Endothelial cell of umbilical vein (primary cell): ENCODE measurements around the gene EGR4. TPM values are rescaled to one million over a fixed set of nuclear protein-coding genes. Genes with fewer than 3 reads are reported as not detected.

Source experiments
- BruUV-seq: library from RNA; stranded (reverse); fragments of 400-500 nt; replicated peaks from 2 replicates; lab custom pipeline; 2021; lab: Mats Ljungman, UMichigan
- CTCF ChIA-PET: fragments of 300-600, 350-600 bp; sonication (Branson Sonifier 250); formaldehyde crosslinking; loops from one replicate; lab custom pipeline; 2021; ENCODE audit warnings: antibody characterized with exemption, inconsistent platforms; lab: Charles Lee
- POLR2A ChIA-PET: fragments of 300-600, 350-600 bp; sonication (Branson Sonifier 250); formaldehyde crosslinking; loops from one replicate; lab custom pipeline; 2021; ENCODE audit warnings: antibody characterized with exemption, inconsistent platforms; lab: Charles Lee
- DNase-seq: peaks from one replicate; pipeline ENCODE4 v3.0.0-alpha.2; 2011; ENCODE audit warnings: low read depth, low spot score
- FAIRE-seq: peaks from 2 replicates; lab custom pipeline; 2011; peaks lifted over from hg19 to GRCh38; lab: Jason Lieb, UNC
- H2AFZ ChIP-seq: 2 replicates; pipeline ENCODE4 v1.6.0; 2012; ENCODE audit warnings: low read depth, low read length, control low read depth, inconsistent platforms
- H3K27ac ChIP-seq: 2 replicates; pipeline ENCODE4 v1.5.1; 2011; ENCODE audit warnings: low read depth, mild to moderate bottlenecking, control low read depth, low read length, moderate library complexity; ENCODE audit not compliant: insufficient read depth
- H3K27me3 ChIP-seq, 2 experiments: 2 replicates each; pipeline versions ENCODE4 v1.6.0 to v1.6.1; 2011; ENCODE audit warnings: low read length in 2 of 2, mixed read lengths in 1 of 2; ENCODE audit not compliant: control insufficient read depth in 2 of 2, insufficient read depth in 2 of 2
- H3K36me3 ChIP-seq, 2 experiments: 2 replicates in 1 of 2; 3 replicates in 1 of 2; pipeline ENCODE4 v1.5.1; 2011; ENCODE audit warnings: low read length in 2 of 2, mild to moderate bottlenecking in 1 of 2, moderate library complexity in 1 of 2; ENCODE audit not compliant: control insufficient read depth in 2 of 2, insufficient read depth in 2 of 2; ENCODE audit errors: extremely low read depth in 1 of 2
- H3K4me1 ChIP-seq: 3 replicates; pipeline ENCODE4 v1.5.1; 2011; ENCODE audit warnings: mild to moderate bottlenecking, low read length; ENCODE audit not compliant: control insufficient read depth, insufficient read depth; ENCODE audit errors: extremely low read depth
- H3K4me2 ChIP-seq: 2 replicates; pipeline ENCODE4 v1.6.1; 2011; ENCODE audit warnings: low read length, control low read depth, mixed read lengths; ENCODE audit not compliant: insufficient read depth
- H3K4me3 ChIP-seq, 3 experiments: fragments of 200-600 bp in 1 of 3; sonication (generic), shearing (Covaris generic) in 1 of 3; replicated peaks in 1 of 3; 2 replicates each; pipeline ENCODE4 v1.5.1; 2011 to 2016; ENCODE audit warnings: control low read depth in 3 of 3, low read length in 3 of 3, mild to moderate bottlenecking in 2 of 3, inconsistent platforms in 1 of 3, low read depth in 1 of 3, moderate library complexity in 1 of 3; ENCODE audit not compliant: insufficient read depth in 1 of 3
- H3K79me2 ChIP-seq: 2 replicates; pipeline ENCODE4 v1.6.0; 2012; ENCODE audit warnings: low read length, inconsistent platforms; ENCODE audit not compliant: control insufficient read depth, insufficient read depth
- H3K9ac ChIP-seq: replicated peaks from 2 replicates; pipeline ENCODE3; 2011; ENCODE audit warnings: low read length, control low read depth; ENCODE audit not compliant: insufficient read depth; ENCODE audit errors: extremely low read depth
- H3K9me1 ChIP-seq: replicated peaks from 3 replicates; pipeline ENCODE4 v1.6.0; 2011; ENCODE audit warnings: mild to moderate bottlenecking, low read length; ENCODE audit not compliant: control insufficient read depth, insufficient read depth; ENCODE audit errors: extremely low read depth
- H3K9me3 ChIP-seq: replicated peaks from 2 replicates; pipeline ENCODE4 v1.5.1; 2012; ENCODE audit warnings: low read length, inconsistent platforms; ENCODE audit not compliant: control insufficient read depth, insufficient read depth
- H4K20me1 ChIP-seq: replicated peaks from 2 replicates; pipeline ENCODE3; 2011; ENCODE audit warnings: mild to moderate bottlenecking, low read length; ENCODE audit not compliant: control insufficient read depth, insufficient read depth; ENCODE audit errors: extremely low read depth
- CTCF ChIP-seq, 2 donors: IDR thresholded peaks; 1 replicate in 1 of 2; 2 replicates in 1 of 2; pipeline ENCODE4 v1.5.1; 2011; ENCODE audit warnings: low read length in 2 of 2, mild to moderate bottlenecking in 2 of 2, moderate library complexity in 2 of 2, control low read depth in 1 of 2, inconsistent platforms in 1 of 2, low read depth in 1 of 2; ENCODE audit not compliant: insufficient read depth in 1 of 2; ENCODE audit errors: extremely low read depth in 1 of 2
- EZH2 ChIP-seq: IDR thresholded peaks from 2 replicates; pipeline ENCODE4 v1.6.1; 2012; ENCODE audit warnings: borderline replicate concordance, low read depth, mild to moderate bottlenecking, moderate library complexity, low read length, inconsistent platforms; ENCODE audit not compliant: severe bottlenecking
- FOS ChIP-seq: IDR thresholded peaks from 2 replicates; pipeline ENCODE4 v1.6.1; 2011; ENCODE audit warnings: mild to moderate bottlenecking, low read length, moderate library complexity, borderline replicate concordance; ENCODE audit not compliant: insufficient read depth
- GATA2 ChIP-seq: IDR thresholded peaks from 2 replicates; pipeline ENCODE4 v1.7.0; 2011; ENCODE audit warnings: low read depth, mild to moderate bottlenecking, moderate library complexity, mixed read lengths, low read length; ENCODE audit not compliant: insufficient read length, insufficient read depth
- JUN ChIP-seq: IDR thresholded peaks from 2 replicates; pipeline ENCODE4 v1.6.1; 2011; ENCODE audit warnings: borderline replicate concordance, low read depth; ENCODE audit not compliant: insufficient read length, insufficient read depth
- MAX ChIP-seq: IDR thresholded peaks from 2 replicates; pipeline ENCODE4 v1.6.1; 2011; ENCODE audit not compliant: insufficient read depth, insufficient read length
- MYC ChIP-seq: IDR thresholded peaks from one replicate; pipeline ENCODE4 v1.6.1; 2011; ENCODE audit warnings: mild to moderate bottlenecking, low read depth, low read length
- POLR2A ChIP-seq: IDR thresholded peaks from 2 replicates; pipeline ENCODE4 v1.6.1; 2012; ENCODE audit warnings: low read depth, mild to moderate bottlenecking, control low read depth, low read length
- POLR2AphosphoS5 ChIP-seq: IDR thresholded peaks from 2 replicates; pipeline ENCODE4 v1.6.1; 2012; ENCODE audit warnings: low read depth, mild to moderate bottlenecking, control low read depth, low read length, moderate library complexity; ENCODE audit not compliant: insufficient read depth
- dilution Hi-C: fragments of 300-500 bp; cut with MboI; formaldehyde crosslinking; loops from one replicate; pipeline ENCODE4 v1.15.0; 2019; ENCODE audit warnings: low sequenced_read_pairs; ENCODE audit not compliant: extremely low pct_ligation_motif_present
- intact Hi-C: fragments of 100-400 bp; cut with micrococcal nuclease; formaldehyde crosslinking; loops from one replicate; pipeline ENCODE4 v1.10.0; 2022
- polyA plus RNA-seq, 4 experiments: library from polyadenylated mRNA; depleted of rRNA in 3 of 4; stranded (reverse) in 3 of 4; unstranded in 1 of 4; fragments of >200 nt; gene quantifications; 2 replicates each; pipeline versions ENCODE4 v1.2.1 to v1.2.3, GENCODE V29; 2011 to 2012; ENCODE audit warnings: missing spikeins in 1 of 4
- total RNA-seq: library from RNA; stranded (reverse); gene quantifications from 2 replicates; pipeline ENCODE4 v1.2.3, GENCODE V29; 2021

EGR4 gene
- total and polyA plus RNA-seq, 2 donors (not counting 3 experiments of a cell fraction or from before 2014, with no cell fraction given) = not detected

- Histone ChIP-seq H3K4me3 (no peak overlapping the region), H3K9me3 (no peaks in the 10 kb centered on the region), H4K20me1 (no peaks in the 10 kb centered on the region), H3K9me1 (no peaks in the 10 kb centered on the region), H3K9ac (no peak overlapping the region), H3K79me2 (no peaks in the 10 kb centered on the region), H3K27ac (no peak overlapping the region), H3K4me2 (no peak overlapping the region), H3K4me1 (no peaks in the 10 kb centered on the region), H3K27me3 (peaks cover 37 to 42% of the 10 kb centered on the region in 2 experiments), H3K36me3 (no peaks in the 10 kb centered on the region), H2AFZ (no peak overlapping the region)
- ChIA-PET POLR2A (no interaction called here), CTCF (no interaction called here)
- intact Hi-C loops = no loop called here
- no peak for FAIRE-seq
- dilution Hi-C loops = no loop called here
- no peak for TF ChIP-seq FOS
- no peak for TF ChIP-seq GATA2
- no peak for TF ChIP-seq EZH2
- no peak for TF ChIP-seq POLR2AphosphoS5
- TF ChIP-seq POLR2A = no peak
- TF ChIP-seq MAX = no peak
- no peak for TF ChIP-seq CTCF (IDR thresholded peaks at IDR 0.05; ENCODE audit: extremely low read depth in 1 of 2, insufficient read depth in 1 of 2, low read depth in 1 of 2, low read length in 2 of 2)
- TF ChIP-seq MYC = no peak
- TF ChIP-seq JUN = no peak
- no TSS peak for BruUV-seq
- no peak for DNase-seq
Observed at GRCh38 chr2:73266061-73266901, 27.1 kb downstream of the EGR4 start.
